K562 (cell line): ENCODE data around the gene EIF2S1. TPM values are rescaled to one million over a fixed set of nuclear protein-coding genes. Genes with fewer than 3 reads are reported as not detected.

Experiments used
- CTBP1 ChIP-seq: fragments of 450-650 bp; IDR thresholded peaks from 2 replicates; pipeline ENCODE4 v1.6.1; 2016; ENCODE audit warnings: borderline replicate concordance
- L3MBTL2 ChIP-seq: fragments of 450-650 bp; IDR thresholded peaks from 2 replicates; pipeline ENCODE4 v1.6.1; 2016; ENCODE audit warnings: mild to moderate bottlenecking, moderate library complexity
- LEF1 ChIP-seq: fragments of 450-650 bp; IDR thresholded peaks from 2 replicates; pipeline ENCODE4 v1.6.1; 2016; ENCODE audit warnings: mild to moderate bottlenecking
- RBFOX2 ChIP-seq: fragments of 200-400 bp; formaldehyde crosslinking; IDR thresholded peaks from 2 replicates; pipeline ENCODE4 v1.6.1; 2017; ENCODE audit warnings: low read depth, mild to moderate bottlenecking, low read length, moderate library complexity
- REST ChIP-seq, 2 experiments: fragments of 450-650 bp; formaldehyde crosslinking in 1 of 2; IDR thresholded peaks; 2 replicates each; pipeline versions ENCODE4 v1.4.0 to v1.6.1; 2014 to 2020; ENCODE audit warnings: mild to moderate bottlenecking in 2 of 2, borderline replicate concordance in 1 of 2, low read depth in 1 of 2
- SAP30 ChIP-seq: fragments of 200-600 bp; sonication (generic); IDR thresholded peaks from 2 replicates; pipeline ENCODE4 v1.6.1; 2012; ENCODE audit warnings: borderline replicate concordance, low read depth, mild to moderate bottlenecking, moderate library complexity, low read length, control low read depth, inconsistent platforms; ENCODE audit not compliant: insufficient read depth, poor library complexity, severe bottlenecking
- SMC3 ChIP-seq: conservative IDR thresholded peaks from 2 replicates; pipeline ENCODE4 v1.6.1; 2011; ENCODE audit warnings: low read depth, low read length, improper control_type of control experiment; ENCODE audit not compliant: insufficient read depth
- SNIP1 ChIP-seq: fragments of 450-650 bp; IDR thresholded peaks from 2 replicates; pipeline ENCODE4 v1.7.1; 2017; ENCODE audit warnings: low read depth, mild to moderate bottlenecking
- SNRNP70 ChIP-seq: fragments of 200-400 bp; formaldehyde crosslinking; optimal IDR thresholded peaks from 2 replicates; pipeline ENCODE3; 2017; ENCODE audit warnings: low read depth, low read length
- STAT6 ChIP-seq: sonication (generic); formaldehyde crosslinking; IDR thresholded peaks from 2 replicates; pipeline ENCODE4 v1.8.1; 2023; ENCODE audit warnings: mild to moderate bottlenecking, missing genetic modification reagents
- TFAP4 ChIP-seq: sonication (generic); formaldehyde crosslinking; IDR thresholded peaks from 2 replicates; pipeline ENCODE4 v1.8.0; 2022; ENCODE audit warnings: missing genetic modification reagents, mild to moderate bottlenecking, moderate library complexity, borderline replicate concordance
- TOE1 ChIP-seq, 2 experiments: fragments of 450-650 bp in 1 of 2; sonication (generic) in 1 of 2; formaldehyde crosslinking in 1 of 2; IDR thresholded peaks; 2 replicates each; pipeline versions ENCODE4 v1.7.1 to v1.8.0; 2016 to 2022; ENCODE audit warnings: borderline replicate concordance in 2 of 2, mild to moderate bottlenecking in 2 of 2, antibody characterized with exemption in 1 of 2, inconsistent platforms in 1 of 2, low read depth in 1 of 2, missing genetic modification reagents in 1 of 2, moderate library complexity in 1 of 2
- ZBTB17 ChIP-seq: fragments of 450-650 bp; formaldehyde crosslinking; IDR thresholded peaks from 2 replicates; pipeline ENCODE4 v1.4.0; 2020; ENCODE audit warnings: mild to moderate bottlenecking
- ZNF551 ChIP-seq: fragments of 250-450 bp; sonication (Bioruptor Pico); IDR thresholded peaks from 2 replicates; pipeline ENCODE4 v1.5.0; 2021; ENCODE audit warnings: mild to moderate bottlenecking, moderate library complexity
- polyA plus RNA-seq, 8 experiments: library from polyadenylated mRNA; depleted of rRNA in 4 of 8; stranded (reverse) in 5 of 8; unstranded in 3 of 8; fragments of >200 nt; fragmentation: Nextera tagmentation in 2 of 8; fragmentation: Illumina TruSeq in 1 of 8; extraction: Ambion mirVana in 2 of 8; extraction: Trizol in 1 of 8; gene quantifications; 2 replicates each; pipeline versions ENCODE4 v1.2.1 to v1.2.3, GENCODE V29; 2011 to 2014; ENCODE audit warnings: inconsistent platforms in 1 of 8, missing spikeins in 1 of 8
- total RNA-seq, 7 experiments: library from RNA; depleted of rRNA in 6 of 7; stranded (reverse); fragments of >200 nt in 6 of 7; fragmentation: Illumina TruSeq in 2 of 7; extraction: Trizol in 2 of 7; gene quantifications; 2 replicates each; pipeline versions ENCODE4 v1.2.1 to v1.2.3, GENCODE V29; 2011 to 2021; ENCODE audit warnings: low replicate concordance in 1 of 7

EIF2S1 gene
- total and polyA plus RNA-seq, 9 of the 15 experiments (the other 6 are each of a cell fraction or from before 2014, with no cell fraction given): 216 to 1,018 (median 332) TPM

- peak; percentile 70; the same call in 1 of the 2 replicates for TF ChIP-seq CTBP1
- TF ChIP-seq SNRNP70: no peak
- peak; percentile 18; the same call in 1 of the 2 replicates for TF ChIP-seq STAT6 (CRISPR knock-in tag)
- TF ChIP-seq TOE1 (IDR thresholded peaks at IDR 0.05; ENCODE audit: borderline replicate concordance): peak; percentile 39; the same call in 1 of the 2 replicates
- no peak for TF ChIP-seq TOE1 (CRISPR knock-in tag; IDR thresholded peaks at IDR 0.05; ENCODE audit: borderline replicate concordance, low read depth)
- peak; percentile 96 for TF ChIP-seq SNIP1
- no peak for TF ChIP-seq REST (IDR thresholded peaks at IDR 0.05; ENCODE audit: borderline replicate concordance)
- TF ChIP-seq REST (CRISPR knock-in tag; IDR thresholded peaks at IDR 0.05; ENCODE audit: low read depth): peak; percentile 72; the same call in 1 of the 2 replicates
- TF ChIP-seq TFAP4 (CRISPR knock-in tag): peak; percentile 99
- 0 out of 2 replicates have a peak, but pooled peaks have one; percentile 32 for TF ChIP-seq ZBTB17
- no peak for TF ChIP-seq ZNF551 (CRISPR knock-in tag)
- peak; percentile 83 for TF ChIP-seq L3MBTL2
- 0 out of 2 replicates have a peak, but pooled peaks have one; percentile 23 for TF ChIP-seq SMC3
- TF ChIP-seq LEF1: peak; percentile 76; the same call in 1 of the 2 replicates
- TF ChIP-seq SAP30: peak; percentile 91
- peak; percentile 82 for TF ChIP-seq RBFOX2
These were observed at the start of gene EIF2S1, which contains the start of gene ATP6V1D (continued) for GRCh38 chr14:67359775-67360469.
